DMS79 treated with DMSO at 0.1 percent for 48 hours (cell line): ENCODE measurements around the gene ARHGEF7.

Experiments
- DNase-seq: peaks from one replicate; lab custom pipeline; 2025; lab: John Stamatoyannopoulos, UW

Gene ARHGEF7

DNA sequence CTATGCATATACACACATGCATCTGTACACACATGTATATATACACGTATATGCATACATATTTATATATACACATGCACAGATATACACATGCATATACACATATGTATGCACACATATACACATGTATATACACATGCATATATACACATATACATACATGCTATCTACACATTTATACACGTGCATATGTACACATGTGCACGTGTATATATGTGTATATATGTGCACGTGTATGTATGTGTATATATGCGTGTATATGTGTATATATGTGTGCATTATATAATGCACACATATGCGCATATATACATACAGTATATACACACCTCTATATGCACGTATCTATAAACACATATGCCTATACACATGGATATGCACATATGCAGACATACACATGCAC lies 17.8 kb downstream of the ARHGEF7 start:
- DNase-seq = no peak

DNA sequence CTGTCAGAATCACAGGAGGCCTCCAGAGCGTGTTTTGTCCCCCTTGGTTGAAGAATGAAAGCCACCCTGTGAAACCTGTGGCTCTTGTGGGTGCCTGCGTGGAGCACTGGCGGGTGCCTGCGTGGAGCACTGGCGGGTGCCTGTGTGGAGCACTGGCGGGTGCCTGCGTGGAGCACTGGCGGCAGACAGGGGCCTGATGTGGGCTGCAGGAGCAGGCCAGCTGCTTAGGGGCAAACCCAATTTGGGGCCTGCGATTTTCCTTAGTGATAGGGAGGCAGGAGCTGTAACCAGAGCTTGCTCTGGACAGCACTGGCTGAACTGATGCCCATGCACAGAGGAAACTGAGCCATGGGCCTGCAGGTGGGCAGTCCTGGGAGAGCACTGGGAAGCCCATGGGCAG lies 24.3 kb downstream of the ARHGEF7 start:
- no peak for DNase-seq

DNA sequence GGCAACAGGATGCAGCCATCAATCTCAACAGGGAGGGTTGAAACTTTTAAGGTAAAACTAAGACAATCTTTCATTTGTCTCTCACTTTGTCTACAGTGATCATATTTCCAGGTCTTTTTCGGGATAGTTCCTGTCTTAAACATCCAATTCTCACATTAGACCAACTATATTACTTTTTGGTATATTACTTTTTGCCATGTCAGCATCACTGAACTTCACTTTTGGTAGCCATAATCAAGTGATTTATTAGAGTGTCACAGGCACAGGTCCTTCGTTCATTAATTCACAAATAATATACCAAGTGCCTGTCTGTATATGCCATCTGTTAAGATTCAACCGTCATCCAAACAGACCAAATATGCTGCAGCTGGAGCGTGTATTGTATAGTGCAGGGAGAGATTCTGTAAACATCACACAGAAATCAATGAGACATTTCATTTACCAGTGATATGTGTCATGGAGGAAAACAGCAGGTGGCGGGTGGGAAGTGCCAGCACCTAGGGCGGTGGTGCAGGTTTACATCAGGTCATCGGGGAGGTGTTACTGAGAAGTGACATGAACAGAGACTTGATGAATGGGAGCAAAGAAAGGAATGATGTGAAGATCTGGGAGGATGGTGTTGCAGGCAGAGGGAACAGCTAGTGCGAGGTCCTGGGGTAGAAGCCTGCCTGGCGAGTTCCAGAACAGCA lies 24.9 kb downstream of the ARHGEF7 start:
- no peak for DNase-seq

DNA sequence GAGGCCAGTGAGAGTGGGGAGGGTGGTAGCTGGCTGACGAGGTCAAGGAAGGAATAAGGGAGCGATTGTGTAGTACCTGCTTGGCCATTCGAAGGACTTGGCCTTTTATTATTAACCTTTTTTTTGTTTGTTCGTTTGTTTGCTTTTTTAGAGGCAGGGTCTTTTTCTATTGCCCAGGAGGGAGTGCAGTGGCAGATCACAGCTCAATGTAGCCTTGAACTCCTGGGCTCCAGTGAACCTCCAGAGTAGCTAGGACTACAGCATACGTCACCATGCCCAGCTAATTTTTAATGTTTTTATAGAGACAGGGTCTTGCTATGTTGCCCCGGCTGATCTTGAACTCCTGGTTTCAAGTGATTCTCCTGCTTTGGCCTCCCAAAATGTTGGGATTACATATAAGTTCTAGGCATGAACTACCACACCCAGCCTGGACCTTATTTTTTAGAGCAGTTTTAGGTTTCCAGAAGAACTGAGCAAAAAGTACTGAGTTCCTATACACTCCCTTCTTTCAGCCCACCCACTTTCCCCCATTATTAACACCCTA lies 25.5 kb downstream of the ARHGEF7 start:
- no peak for DNase-seq

DNA sequence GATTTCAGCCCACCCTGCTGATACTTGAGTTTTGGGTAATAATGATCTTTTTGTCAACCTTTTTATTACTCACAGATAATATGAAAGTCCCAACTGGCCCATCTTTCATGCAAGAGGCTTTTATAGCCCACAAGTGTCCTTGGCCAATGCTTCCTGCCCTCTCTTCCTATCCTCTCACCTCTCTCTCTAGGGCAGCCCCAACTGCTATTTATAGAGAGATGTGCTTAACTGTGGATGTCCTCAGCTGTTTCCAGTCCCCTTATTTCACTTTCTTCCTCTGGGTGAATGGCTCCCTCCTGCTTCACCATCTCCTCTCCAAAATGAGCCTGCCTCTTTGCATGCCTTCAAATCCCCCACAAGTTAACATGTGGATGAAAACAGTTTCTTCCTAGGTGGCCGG lies 27.4 kb downstream of the ARHGEF7 start:
- no peak for DNase-seq

DNA sequence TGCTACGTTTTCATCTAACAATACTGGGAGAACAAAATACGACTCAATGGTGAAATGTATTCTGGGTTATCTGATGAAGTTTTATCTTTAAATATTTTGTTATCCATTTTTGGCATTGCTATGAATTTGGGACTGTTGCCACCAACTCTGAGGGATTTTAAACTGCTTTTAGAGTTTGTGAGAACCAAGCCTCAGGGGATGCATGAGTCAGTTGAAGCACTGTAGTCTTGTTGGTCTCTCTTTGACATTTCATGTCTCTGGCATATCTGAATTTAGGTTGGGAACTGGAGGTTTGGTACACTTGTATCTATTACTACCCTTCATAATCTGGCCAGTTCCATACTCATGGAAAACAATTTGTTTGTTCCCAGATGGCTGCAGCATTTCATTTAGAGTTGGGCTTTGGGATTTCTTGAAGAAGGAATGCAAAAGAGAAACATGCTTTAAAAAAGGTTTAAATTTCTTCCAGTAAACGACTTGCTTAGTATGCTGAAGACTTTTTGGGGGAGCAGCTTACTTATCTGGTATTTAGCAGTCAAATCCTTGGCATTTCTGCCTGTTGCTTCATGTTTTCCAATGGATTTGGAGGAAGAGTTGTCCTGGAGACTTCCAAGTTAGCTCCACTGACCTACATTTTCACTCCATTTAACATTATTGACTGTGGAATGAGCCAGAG lies 28.9 kb downstream of the ARHGEF7 start:
- no peak for DNase-seq

DNA sequence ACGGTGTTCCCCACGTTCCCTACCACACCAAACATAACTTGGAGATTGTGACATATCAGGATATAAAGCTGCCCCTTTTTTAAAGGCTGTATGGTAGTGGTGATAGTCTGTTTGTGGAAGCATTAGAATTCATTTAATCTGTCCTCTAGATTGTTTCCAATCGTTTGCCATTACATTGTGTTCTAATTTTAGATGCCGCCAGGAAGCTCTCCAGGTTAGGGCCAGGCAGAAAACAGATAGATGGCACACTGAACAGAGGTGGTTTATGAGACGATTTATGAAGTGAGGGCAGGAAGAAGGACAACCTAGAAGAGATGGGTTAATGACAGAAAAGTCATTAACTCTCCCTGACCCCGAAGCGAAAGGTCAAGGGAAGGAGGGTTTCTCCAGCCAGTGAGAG lies 30.0 kb downstream of the ARHGEF7 start:
- no peak for DNase-seq

DNA sequence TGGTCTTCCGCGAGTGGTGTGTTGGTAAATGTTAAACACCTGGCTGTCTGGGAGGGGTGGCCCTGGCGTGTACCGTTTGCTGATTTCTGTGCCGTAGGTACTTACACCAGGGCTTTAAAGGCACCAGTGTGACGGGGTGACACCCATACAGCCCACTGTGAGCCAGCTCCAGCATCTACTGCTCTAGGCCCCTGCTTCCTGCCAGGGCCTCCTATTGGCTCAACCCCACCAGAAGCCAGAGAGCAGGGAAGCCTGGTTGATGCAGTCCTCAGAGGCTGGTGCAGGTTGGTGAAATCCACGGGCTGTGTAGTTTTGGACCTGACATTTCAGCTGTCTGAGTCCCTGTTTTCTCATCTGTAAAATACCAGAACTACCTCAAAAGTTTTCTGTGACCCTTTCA lies 30.4 kb downstream of the ARHGEF7 start:
- no peak for DNase-seq

DNA sequence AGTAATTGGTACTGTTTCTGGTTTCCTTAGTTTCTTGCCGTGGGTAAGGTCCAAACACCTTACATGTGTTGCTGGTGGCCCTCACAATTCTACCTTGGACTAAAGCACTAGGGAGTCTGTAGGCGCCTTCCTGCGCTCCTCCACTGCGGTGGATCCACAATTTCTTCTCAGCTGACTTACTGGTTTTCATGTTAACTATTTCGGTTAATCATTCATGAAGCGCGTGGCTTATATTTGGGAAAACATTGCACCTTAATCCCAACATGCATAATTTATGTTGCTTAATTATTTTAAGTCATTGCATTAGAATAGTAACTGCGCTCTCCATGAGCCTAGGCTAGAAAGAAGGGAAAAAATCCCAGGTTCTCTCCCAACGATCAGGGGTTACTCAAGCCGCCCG lies 37.7 kb downstream of the ARHGEF7 start:
- no peak for DNase-seq

DNA sequence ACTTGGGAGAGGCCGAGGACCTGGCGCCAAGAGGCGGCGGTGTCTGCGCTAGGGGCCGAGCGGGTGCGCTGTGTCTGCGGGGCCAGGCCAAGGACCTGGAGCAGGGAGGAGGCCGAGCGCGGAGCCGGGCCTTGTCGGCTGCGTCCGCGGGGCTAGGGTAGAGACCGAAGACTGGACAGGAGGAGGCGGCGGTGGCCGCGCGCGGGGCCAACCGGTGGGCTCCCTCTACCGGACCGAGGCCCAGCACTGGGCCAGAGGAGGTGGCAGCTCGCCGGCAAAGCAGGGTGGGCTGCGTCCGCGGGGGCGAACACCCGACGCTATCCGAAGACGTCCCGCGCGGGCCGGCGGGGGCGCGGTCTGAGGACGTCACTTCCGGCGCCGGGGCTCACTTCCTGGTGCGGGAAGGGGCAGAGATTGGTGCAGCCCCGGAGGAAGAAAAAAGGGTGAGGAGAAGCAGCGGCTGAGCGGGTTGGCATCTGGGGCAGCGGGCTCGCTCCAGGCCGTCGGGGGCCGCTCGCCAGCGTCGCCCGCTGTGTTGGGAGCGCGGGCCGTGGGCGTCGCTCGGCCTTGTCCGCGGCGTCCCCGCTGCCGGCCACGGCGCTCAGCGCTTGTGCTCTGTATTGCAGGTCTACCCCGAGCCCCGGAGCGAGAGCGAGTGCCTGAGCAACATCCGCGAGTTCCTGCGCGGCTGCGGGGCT lies 38.3 kb downstream of the ARHGEF7 start:
- peak; percentile 86 for DNase-seq

DNA sequence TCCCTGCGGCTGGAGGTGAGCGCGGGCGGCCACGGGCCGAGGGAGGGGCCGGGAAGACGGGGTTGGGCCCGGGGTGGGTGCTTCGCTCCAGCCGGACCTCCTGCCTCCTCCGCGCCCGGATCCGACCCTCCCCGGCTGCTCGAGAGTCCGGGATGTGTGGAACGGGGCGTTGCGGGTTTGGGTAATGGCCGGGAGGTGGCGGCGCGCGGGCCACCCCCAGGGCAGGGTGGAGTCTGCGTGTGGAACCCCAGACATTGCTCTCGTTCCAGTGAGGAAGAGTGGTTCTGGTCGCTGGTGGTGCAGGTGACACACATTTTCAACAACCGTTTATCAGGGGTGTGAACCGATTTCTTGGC lies 38.8 kb downstream of the ARHGEF7 start:
- peak; percentile 45 for DNase-seq

DNA sequence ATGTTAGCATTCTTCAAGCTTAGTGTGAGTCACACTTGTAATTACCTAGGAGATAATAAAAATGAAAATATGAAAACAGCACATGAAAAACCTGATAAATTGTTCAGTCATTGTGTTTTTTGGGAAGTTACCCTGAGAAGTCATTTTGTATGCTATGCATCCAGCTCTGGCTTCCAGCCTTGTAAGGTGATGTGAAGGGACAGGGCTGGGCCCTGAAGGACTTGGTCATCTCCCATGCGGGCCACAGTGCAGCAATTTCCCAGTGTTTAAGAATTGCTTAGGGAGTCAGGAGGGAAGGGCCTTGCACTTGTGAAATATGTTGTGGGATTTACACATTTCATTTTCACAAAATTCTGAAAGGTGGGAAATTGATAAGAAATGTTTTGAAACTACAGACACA lies 41.3 kb downstream of the ARHGEF7 start:
- DNase-seq = no peak

DNA sequence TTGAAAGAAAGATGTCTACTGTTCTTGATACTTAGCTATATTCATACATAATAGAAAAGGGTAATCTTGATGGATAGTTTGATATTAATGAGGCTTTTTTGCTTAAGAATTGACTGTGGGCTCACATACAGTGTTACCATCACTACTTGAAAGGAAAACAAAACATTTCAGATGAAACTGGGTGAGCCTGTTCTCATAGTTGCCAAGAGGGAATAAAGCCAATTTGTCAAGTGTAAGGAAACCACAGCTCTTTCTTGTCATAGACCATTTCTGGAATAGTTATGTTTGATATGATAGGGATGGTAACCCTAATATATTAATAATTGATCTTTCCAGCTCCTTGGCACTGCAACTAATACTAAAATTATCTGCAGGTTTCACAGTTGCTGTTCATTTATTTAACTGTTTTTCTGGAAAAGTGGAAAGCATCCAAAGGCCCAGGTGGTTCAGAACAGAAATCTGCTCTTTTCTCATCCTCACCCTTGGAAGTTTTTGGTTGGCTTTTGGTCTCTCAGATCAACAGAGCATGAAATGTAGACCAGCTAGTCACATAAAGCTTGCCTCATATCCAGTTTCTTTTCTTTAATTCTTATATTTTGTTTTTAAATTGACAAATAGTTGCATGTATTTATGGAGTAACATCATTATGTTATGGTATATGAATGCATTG lies 43.2 kb downstream of the ARHGEF7 start:
- peak; percentile 44 for DNase-seq

DNA sequence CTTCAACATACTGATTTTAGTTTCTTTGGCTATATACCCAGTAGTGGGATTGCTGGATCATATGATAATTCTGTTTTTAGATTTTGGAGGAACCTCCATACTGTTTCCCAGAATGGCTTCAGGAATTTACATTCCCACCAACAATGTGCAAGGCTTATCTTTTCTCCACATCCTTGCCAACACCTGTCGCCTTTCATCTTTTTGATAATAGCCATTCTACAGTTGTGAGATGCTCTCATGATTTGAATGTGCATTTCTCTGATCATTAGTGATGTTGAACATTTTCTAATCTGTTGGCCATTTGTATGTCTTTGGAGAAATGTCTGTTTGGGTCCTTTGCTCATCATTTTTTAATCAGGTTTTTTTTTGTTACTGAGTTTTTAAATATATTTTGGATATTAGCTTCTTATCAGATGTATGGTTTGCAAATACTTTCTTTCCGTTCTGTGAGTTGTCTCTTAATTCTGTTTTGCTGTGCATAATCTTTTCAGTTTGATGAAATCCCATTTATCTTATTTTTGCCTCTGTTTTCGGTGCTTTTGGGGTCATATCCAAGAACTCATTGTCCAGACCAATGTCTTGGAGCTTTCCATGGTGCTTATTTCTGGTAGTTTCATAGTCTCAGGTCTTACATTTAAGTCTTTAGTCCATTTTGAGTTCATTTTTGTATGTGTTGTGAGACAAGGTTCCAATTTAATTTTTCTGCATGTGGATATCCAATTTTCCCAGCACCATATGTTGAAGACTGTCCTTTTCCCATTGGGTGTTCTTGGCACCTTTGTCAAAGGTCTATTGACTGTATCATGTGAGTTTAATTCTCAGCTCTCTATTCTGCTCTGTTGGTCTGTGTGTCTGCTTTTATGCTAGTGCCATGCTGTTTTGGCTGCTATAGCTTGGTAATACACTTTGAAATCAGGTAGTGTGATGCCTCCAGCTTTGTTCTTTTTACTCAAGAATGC lies 44.5 kb downstream of the ARHGEF7 start:
- DNase-seq = no peak

DNA sequence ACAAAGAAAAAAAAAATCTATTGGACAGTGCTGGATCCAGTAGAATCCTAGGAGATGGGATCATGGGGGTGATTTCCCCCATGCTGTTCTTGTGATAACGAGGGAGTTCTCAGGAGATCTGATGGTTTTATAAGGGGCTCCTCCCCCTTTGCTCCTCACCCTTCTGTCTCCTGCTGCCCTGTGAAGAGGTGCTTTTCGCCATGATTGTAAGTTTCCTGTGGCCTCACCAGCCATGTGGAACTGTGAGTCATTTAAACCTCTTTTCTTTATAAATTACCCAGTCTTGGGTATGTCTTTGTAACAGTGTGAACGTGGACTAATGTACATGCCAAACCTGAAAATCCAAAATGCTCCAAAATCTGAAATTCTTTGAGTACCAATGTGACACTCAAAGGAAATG lies 45.5 kb downstream of the ARHGEF7 start:
- no peak for DNase-seq

DNA sequence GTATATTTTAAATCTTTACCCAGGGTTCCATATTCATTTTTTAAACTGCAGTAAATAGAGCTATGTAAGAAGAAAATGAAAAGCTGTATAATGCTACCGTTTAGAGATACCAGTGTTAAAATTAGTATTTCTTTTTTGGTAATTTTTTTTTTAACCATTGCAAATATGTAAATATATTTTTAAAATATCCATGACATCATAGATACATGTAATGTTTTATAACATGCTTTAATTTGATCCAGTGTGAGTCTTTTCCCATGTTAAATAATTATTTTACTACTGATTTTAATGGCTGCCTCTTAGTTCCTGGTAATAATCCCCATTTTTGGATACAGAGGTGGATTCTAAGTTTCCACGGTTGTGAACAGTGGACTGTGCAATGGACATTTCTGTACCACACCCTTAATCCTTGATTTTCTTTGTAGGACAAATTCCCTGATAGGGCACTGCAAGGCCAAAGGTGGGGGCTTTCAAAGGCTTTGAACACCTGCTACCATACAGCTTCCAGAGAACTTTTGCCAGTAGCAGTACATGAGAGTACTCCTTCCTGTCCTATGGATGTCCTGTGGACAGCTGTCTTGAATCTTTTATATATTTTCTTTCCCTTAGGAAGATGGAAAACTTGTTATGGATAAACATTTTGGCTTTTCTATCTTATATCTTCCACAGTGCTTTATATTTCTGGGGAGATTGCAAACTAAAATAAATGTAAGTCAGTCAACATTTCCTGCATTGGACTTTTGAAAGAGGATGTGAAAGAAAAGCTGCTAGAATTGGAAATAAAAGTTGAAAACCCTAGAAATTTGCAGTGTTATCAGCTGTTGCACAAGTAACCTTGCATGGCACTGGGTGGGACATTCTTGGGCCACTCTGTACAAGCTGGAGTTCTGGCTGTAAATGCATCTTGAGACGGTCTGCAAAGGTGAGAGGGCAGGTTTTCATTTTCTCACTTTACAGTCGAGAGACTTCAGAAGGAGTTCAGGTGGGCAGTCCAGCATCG lies 46.8 kb downstream of the ARHGEF7 start:
- DNase-seq = no peak

DNA sequence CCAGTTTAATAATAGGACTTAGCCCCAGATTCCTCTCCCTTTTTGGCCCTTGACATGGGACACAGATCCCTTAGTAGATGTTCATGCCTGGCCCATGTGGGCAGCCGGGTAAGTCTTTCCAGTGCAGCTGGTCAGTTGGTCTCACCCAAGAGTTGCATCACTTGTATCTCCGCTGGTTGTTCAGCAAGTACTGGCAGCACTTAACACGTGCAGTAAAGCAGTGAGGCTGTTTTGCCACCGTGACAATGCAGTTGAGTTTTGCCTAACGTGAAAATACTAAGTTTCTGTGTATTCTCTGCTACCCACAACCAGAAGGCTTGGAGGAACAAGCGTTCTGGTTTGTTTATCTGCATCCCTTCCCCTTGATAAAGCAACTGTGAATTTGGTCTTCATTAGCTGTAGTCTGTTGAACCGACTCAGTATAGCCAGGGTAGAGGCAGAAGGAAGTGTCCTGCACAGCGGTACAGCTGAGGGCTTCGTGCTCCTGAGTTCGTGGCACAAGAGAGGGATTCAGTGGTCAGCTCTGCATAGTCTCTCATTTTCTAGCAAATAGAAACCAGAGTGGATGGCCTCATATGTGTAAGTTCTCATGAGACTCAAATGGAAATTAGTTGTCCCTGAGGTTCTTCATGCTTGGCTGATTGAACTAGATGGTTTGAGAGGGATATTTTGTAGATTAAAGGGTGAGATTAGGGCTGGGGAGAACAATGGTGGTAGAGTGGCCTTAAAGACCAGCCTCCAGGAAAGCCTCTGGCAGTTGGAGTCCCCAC lies 50.3 kb downstream of the ARHGEF7 start:
- peak; percentile 72 for DNase-seq

DNA sequence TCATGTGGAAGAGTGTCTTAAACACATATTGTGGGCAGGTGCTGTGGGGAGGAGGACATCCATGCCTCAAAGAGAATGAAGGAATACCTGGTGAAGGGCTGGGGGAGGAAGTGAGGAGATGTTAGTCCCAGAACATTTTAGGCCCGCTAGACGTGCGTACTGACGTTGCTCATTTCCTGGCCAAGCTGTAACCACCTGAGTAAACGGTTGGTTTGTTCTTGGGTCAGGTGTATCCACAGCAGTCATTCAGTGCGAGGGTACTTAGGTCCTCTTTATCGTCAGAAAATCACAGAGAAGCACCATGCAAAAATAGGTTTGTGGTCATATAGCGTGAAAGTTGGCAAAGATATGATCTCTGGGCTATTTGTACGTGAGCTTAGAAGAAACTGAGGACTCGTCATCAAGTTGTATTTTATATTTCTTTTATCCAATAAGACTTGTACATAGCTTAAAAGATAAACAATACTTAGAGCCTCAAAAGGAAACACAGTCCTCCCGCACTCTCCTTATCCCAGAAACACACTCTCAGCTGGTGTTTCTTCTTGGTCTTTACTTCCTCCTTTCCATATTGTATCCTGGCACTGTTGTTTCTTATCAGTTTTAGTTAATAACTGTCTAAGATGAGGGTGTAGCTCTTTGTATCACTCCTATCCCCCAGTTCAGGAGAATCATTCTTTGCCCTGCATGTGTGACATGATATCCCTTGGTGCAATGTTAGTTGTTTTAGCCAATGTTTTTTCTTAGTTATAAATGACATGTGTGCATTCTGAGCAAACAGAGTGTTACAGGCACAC lies 52.0 kb downstream of the ARHGEF7 start:
- DNase-seq = peak; percentile 71

DNA sequence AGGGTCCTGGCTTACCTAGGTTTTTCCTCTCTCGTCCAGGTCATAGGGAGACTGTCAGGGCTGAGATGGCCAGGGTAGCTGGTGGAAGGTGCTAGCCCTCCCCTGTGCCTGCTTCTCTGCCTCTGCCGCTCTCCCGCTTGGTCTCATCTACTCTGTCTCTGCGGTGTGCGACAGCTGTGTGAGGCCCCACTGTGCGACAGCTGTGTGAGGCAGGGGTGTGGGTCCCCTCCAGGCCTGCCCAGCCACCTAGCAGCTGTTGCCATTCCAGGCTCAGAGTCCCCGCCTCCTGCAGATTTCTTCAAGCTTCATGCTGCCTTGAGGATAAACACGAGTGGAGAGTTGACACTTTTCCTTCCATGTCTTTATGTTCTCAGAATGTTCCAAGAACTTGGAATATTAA lies 53.0 kb downstream of the ARHGEF7 start:
- DNase-seq = no peak
